Peyer's patch (tissue), 4 donors: Measurements from ENCODE around the gene MEF2A.

Experiments
- CTCF ChIP-seq, 6 experiments: fragments of 450-650 bp in 4 of 6; fragments of 200-600 bp in 2 of 6; sonication (generic) in 1 of 6; IDR thresholded peaks; one replicate each; pipeline ENCODE4 v1.5.1; 2017 to 2019; ENCODE audit warnings: antibody characterized with exemption in 6 of 6, mild to moderate bottlenecking in 3 of 6, moderate library complexity in 1 of 6
- POLR2A ChIP-seq, 2 donors: fragments of 450-650 bp; IDR thresholded peaks; one replicate each; pipeline ENCODE4 v1.5.1; 2017; ENCODE audit warnings: antibody characterized with exemption in 2 of 2, mild to moderate bottlenecking in 2 of 2, moderate library complexity in 2 of 2

- TF ChIP-seq CTCF (IDR thresholded peaks at IDR 0.05): no peak
- TF ChIP-seq POLR2A (IDR thresholded peaks at IDR 0.05): no peak
Observed at GRCh38 chr15:99556011-99556410, 9.8 kb upstream of the MEF2A start.
